PFSK-1 (cell line): ENCODE results near the gene MFSD6. TPM values are rescaled to one million over a fixed set of nuclear protein-coding genes. Genes with fewer than 3 reads are reported as not detected.

Experiments used
- FOXP2 ChIP-seq: optimal IDR thresholded peaks from 2 replicates; pipeline ENCODE3; 2011; ENCODE audit warnings: borderline replicate concordance, control low read depth, inconsistent platforms; ENCODE audit not compliant: insufficient read depth; ENCODE audit errors: extremely low read length, extremely low read depth
- POLR2AphosphoS5 ChIP-seq: IDR thresholded peaks from 2 replicates; pipeline ENCODE4 v1.6.1; 2012; ENCODE audit warnings: low read depth, mild to moderate bottlenecking, control low read depth, low read length, moderate library complexity
- SIN3A ChIP-seq: IDR thresholded peaks from 2 replicates; pipeline ENCODE4 v1.6.1; 2012; ENCODE audit warnings: mild to moderate bottlenecking, low read length, moderate library complexity, borderline replicate concordance; ENCODE audit not compliant: insufficient read depth
- TAF1 ChIP-seq: IDR thresholded peaks from 2 replicates; pipeline ENCODE4 v1.6.1; 2012; ENCODE audit warnings: low read length, control low read depth, borderline replicate concordance; ENCODE audit not compliant: insufficient read depth
- polyA plus RNA-seq: library from polyadenylated mRNA; unstranded; fragments of >200 nt; gene quantifications from one replicate; pipeline ENCODE4 v1.2.1, GENCODE V29; 2012; ENCODE audit warnings: low read depth, missing spikeins; ENCODE audit not compliant: insufficient read length
- TF ChIP-seq, protein P1 (sequence below), 2 experiments: IDR thresholded peaks; 2 replicates each; pipeline versions ENCODE4 v1.6.1 to v1.8.0; 2011 to 2012; ENCODE audit warnings: low read depth in 2 of 2, low read length in 2 of 2, control low read depth in 1 of 2, inconsistent platforms in 1 of 2, mild to moderate bottlenecking in 1 of 2, moderate library complexity in 1 of 2; ENCODE audit not compliant: insufficient read depth in 1 of 2

MFSD6 gene
- 2.2 TPM for polyA plus RNA-seq

DNA sequence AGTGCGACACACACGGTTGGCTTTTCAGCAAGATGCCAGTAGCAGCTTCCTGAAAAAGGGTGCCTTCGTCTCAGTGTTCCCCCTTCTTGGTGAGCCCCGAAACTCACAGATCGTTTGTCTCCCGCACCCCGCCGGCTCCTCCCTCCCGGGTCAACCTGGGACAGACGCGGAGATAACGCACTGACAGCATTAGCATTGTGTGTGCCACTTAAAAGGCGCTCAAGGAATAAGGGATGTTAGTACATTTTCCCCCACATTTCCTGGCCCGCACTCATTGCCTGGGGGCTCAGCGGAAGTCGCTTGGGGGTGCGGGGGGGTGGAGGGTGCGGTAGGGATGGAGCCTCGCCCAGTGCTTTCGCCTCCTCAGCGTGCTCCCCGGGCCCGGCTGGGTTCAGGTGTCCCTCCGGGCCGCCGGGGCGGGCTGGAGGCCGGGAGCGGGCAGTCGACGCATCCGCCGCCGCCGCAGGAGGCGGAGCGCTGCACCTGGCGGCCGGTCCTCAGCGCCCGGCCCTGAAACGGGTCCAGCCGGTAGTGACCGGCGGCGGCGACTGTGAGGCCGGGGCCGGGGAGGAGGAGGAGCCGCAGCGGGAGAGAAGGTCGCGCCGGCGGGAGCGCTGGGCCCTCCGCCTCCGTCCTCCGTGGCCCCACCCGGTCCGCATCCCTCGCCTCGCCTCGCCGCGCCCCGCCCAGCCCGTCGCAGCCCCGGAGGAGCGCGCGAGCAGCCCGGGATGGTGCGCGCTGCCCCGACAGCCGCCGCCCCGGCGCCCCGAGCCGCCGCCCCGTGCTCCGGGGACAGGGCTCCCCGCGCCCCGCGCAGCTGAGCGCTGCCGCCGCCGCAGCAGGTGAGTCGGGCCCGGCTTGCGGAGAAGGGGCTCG, at the start of gene MFSD6:
TSS of gene MFSD6 (plus strand) at position 694 of the 876 bp plus-strand sequence. CDS start 27,675 bp downstream, outside the sequence.
- no peak for TF ChIP-seq POLR2AphosphoS5
- no peak for TF ChIP-seq TAF1
- TF ChIP-seq, protein P1, sequence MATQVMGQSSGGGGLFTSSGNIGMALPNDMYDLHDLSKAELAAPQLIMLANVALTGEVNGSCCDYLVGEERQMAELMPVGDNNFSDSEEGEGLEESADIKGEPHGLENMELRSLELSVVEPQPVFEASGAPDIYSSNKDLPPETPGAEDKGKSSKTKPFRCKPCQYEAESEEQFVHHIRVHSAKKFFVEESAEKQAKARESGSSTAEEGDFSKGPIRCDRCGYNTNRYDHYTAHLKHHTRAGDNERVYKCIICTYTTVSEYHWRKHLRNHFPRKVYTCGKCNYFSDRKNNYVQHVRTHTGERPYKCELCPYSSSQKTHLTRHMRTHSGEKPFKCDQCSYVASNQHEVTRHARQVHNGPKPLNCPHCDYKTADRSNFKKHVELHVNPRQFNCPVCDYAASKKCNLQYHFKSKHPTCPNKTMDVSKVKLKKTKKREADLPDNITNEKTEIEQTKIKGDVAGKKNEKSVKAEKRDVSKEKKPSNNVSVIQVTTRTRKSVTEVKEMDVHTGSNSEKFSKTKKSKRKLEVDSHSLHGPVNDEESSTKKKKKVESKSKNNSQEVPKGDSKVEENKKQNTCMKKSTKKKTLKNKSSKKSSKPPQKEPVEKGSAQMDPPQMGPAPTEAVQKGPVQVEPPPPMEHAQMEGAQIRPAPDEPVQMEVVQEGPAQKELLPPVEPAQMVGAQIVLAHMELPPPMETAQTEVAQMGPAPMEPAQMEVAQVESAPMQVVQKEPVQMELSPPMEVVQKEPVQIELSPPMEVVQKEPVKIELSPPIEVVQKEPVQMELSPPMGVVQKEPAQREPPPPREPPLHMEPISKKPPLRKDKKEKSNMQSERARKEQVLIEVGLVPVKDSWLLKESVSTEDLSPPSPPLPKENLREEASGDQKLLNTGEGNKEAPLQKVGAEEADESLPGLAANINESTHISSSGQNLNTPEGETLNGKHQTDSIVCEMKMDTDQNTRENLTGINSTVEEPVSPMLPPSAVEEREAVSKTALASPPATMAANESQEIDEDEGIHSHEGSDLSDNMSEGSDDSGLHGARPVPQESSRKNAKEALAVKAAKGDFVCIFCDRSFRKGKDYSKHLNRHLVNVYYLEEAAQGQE (IDR thresholded peaks at IDR 0.05; ENCODE audit: insufficient read depth in 1 of 2, low read depth in 2 of 2, low read length in 2 of 2): no peak
- no peak for TF ChIP-seq FOXP2
- no peak for TF ChIP-seq SIN3A

DNA sequence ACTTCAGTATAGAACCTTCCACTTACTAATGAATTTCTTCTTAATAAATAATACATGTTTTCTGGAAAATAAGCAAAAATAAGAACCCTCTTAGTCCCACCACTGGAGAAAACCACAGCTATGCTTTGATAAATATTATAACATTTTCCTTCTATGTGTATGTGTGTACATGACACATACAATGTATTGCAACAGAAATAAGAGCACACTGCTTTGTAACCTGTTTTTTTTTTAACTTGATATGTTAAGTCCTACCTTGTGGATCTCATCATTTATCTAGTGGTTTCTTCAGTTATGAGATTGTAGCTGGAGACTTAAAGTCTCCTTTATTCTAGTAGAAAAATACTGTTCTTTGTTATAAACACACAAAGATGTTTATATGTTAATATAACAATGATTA, 47.6 kb upstream of the MFSD6 start:
- TF ChIP-seq TAF1 (no peak), FOXP2 (no peak), SIN3A (no peak), POLR2AphosphoS5 (no peak)
- TF ChIP-seq, protein P1 (IDR thresholded peaks at IDR 0.05; ENCODE audit: insufficient read depth in 1 of 2, low read depth in 2 of 2, low read length in 2 of 2): no peak

DNA sequence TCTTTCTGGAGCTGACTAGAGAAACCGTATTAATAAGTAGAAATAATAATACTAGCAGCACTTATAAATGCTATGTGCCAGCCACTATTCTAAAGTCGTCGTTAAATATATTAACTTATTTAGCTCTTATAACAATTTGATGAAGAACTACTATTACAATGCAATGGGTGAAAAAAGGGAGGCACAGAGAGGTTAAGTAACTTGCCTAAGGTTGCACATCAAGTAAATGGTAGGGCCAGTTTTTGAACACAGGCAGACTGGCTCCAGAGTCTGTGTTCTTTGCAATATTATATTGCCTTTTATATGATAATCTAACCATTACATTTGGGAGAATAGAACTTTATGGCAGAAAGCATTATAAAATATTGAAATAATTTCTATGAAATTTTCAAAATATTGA, 47.2 kb upstream of the MFSD6 start:
- TF ChIP-seq, protein P1 (IDR thresholded peaks at IDR 0.05; ENCODE audit: insufficient read depth in 1 of 2, low read depth in 2 of 2, low read length in 2 of 2): no peak
- TF ChIP-seq TAF1: no peak
- TF ChIP-seq POLR2AphosphoS5: no peak
- no peak for TF ChIP-seq FOXP2
- TF ChIP-seq SIN3A: no peak

DNA sequence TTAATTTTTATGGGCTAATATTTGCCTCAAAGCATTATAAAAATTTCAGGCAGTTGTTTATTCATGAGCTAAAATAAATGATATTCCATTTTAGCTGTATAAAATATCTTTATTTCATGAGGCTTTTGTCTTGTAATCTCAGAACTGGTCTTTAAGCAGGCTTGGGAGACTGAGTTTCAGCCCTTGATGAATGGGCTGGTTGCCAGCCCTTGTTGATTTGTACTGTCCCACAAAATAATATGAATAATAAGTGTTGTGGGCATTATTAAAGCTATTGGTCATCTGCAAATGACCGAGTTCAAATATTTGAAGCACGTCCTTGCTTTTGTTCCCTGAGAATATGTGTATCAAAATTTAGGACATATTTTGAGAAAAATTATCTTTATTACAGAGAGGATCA, 46.6 kb upstream of the MFSD6 start:
- TF ChIP-seq TAF1 (no peak), FOXP2 (no peak), POLR2AphosphoS5 (no peak), SIN3A (no peak)
- TF ChIP-seq, protein P1 (IDR thresholded peaks at IDR 0.05; ENCODE audit: insufficient read depth in 1 of 2, low read depth in 2 of 2, low read length in 2 of 2): no peak
